Lung (tissue), 12 donors: Measurements from ENCODE around the gene DUSP22. TPM values are rescaled to one million over a fixed set of nuclear protein-coding genes. Genes with fewer than 3 reads are reported as not detected.

Experiments used
- ATAC-seq: fragments of 200-7000 bp; cut with Tn5 transposase; one replicate; pipeline ENCODE4 v1.9.1; 2020; ENCODE audit warnings: moderate number of reproducible peaks; ENCODE audit not compliant: insufficient read depth, low FRiP score
- DNase-seq, 3 donors: peaks; one replicate each; pipeline ENCODE4 v3.0.0-alpha.2; 2013 to 2017
- H3K27ac ChIP-seq, 2 donors: one replicate each; pipeline ENCODE4 v1.5.1; 2013; ENCODE audit warnings: mild to moderate bottlenecking in 2 of 2, moderate library complexity in 2 of 2, control low read depth in 1 of 2, inconsistent platforms in 1 of 2, low read depth in 1 of 2, low read length in 1 of 2
- H3K27me3 ChIP-seq, 3 donors: one replicate each; pipeline ENCODE4 v1.5.1; 2013; ENCODE audit warnings: low read length in 2 of 3; ENCODE audit not compliant: control insufficient read depth in 3 of 3, insufficient read depth in 3 of 3
- H3K36me3 ChIP-seq, 4 donors: one replicate each; pipeline ENCODE4 v1.5.1; 2013; ENCODE audit warnings: low read length in 4 of 4, mild to moderate bottlenecking in 1 of 4, moderate library complexity in 1 of 4; ENCODE audit not compliant: control insufficient read depth in 4 of 4, insufficient read depth in 4 of 4
- H3K4me1 ChIP-seq, 5 donors: one replicate each; pipeline ENCODE4 v1.5.1; 2013; ENCODE audit warnings: low read length in 5 of 5, mild to moderate bottlenecking in 2 of 5, moderate library complexity in 1 of 5; ENCODE audit not compliant: control insufficient read depth in 5 of 5, insufficient read depth in 5 of 5
- H3K4me3 ChIP-seq: one replicate; pipeline ENCODE4 v1.5.1; 2013; ENCODE audit warnings: mild to moderate bottlenecking, control low read depth, moderate library complexity
- H3K9ac ChIP-seq, 2 donors: one replicate each; pipeline ENCODE4 v1.5.1; 2013; ENCODE audit warnings: low read length in 2 of 2, control low read depth in 1 of 2; ENCODE audit not compliant: insufficient read depth in 1 of 2
- H3K9me3 ChIP-seq, 4 donors: one replicate each; pipeline ENCODE4 v1.5.1; 2013; ENCODE audit warnings: low read length in 3 of 4, mild to moderate bottlenecking in 1 of 4, moderate library complexity in 1 of 4; ENCODE audit not compliant: control insufficient read depth in 4 of 4, insufficient read depth in 3 of 4
- CTCF ChIP-seq: IDR thresholded peaks from 2 replicates; pipeline ENCODE4 v1.5.1; 2012; ENCODE audit warnings: mild to moderate bottlenecking; ENCODE audit errors: control extremely low read depth, extremely low read depth
- WGBS, 2 donors: extraction: QIAGEN DNeasy Blood & Tissue Kit; methylation state at CpG; one replicate each; pipeline ENCODE4 v1.1.7; 2013; 5-methylcytosine and 5-hydroxymethylcytosine counted together
- polyA plus RNA-seq, 2 donors: library from polyadenylated mRNA; stranded (reverse); fragments of 200-250 nt; gene quantifications; one replicate each; pipeline ENCODE4 v1.2.1, GENCODE V29; 2013
- total RNA-seq, 2 donors: library from RNA; depleted of rRNA in 1 of 2; stranded (reverse); fragments of >200 nt in 1 of 2; gene quantifications; one replicate each; pipeline ENCODE4 v1.2.1, GENCODE V29; 2014 to 2021
- donor health status: control.
- donor health status: control.
- donor health status: Bipolar disorder and iron deficiency.
- donor health status: healthy.
- donor health status: DM: yes; HTN: yes; CAD: no.

DUSP22 gene
- total and polyA plus RNA-seq, 4 donors = 38.9 to 51.1 (median 43.8) TPM

- Histone ChIP-seq H3K4me3 (no peak overlapping the region), H3K4me1 (peaks cover 0 to 9% (median 8%) of the 10 kb centered on the region in 5 donors), H3K9me3 (peaks cover 0 to 8% (median 0%) of the 10 kb centered on the region in 4 donors), H3K36me3 (peaks cover 0 to 2% (median 0%) of the 10 kb centered on the region in 4 donors), H3K27ac (no peak overlapping the region), H3K9ac (no peak overlapping the region), H3K27me3 (no peaks in the 10 kb centered on the region)
- DNase-seq (no peak), ATAC-seq (no peak)
- 93 to 96% methylated on average over 5 of the region's 5 CpGs for WGBS, 2 donors
- no peak for TF ChIP-seq CTCF
Measured at GRCh38 chr6:314377-314776, 22.1 kb downstream of the DUSP22 start.

GRCh38 chr6:315226-315625 lies 22.9 kb downstream of the DUSP22 start:
- WGBS, 2 donors = 79 to 82% methylated on average over 6 of the region's 6 CpGs
- peaks cover 0 to 9% (median 8%) of the 10 kb centered on the region in 5 donors for H3K4me1 ChIP-seq
- H3K9me3 ChIP-seq = peaks cover 0 to 15% (median 0%) of the 10 kb centered on the region in 4 donors
- ATAC-seq = no peak
- H3K36me3 ChIP-seq = peaks cover 0 to 2% (median 0%) of the 10 kb centered on the region in 4 donors
- TF ChIP-seq CTCF = no peak
- no peak overlapping the region for H3K9ac ChIP-seq
- H3K27me3 ChIP-seq = no peaks in the 10 kb centered on the region
- H3K4me3 ChIP-seq = no peak overlapping the region
- no peak for DNase-seq
- no peak overlapping the region for H3K27ac ChIP-seq

- Histone ChIP-seq H3K4me3 (no peak overlapping the region), H3K36me3 (peaks cover 0 to 2% (median 0%) of the 10 kb centered on the region in 4 donors), H3K9ac (no peak overlapping the region), H3K27me3 (no peaks in the 10 kb centered on the region), H3K4me1 (peaks cover 0 to 12% (median 8%) of the 10 kb centered on the region in 5 donors), H3K27ac (no peak overlapping the region), H3K9me3 (peaks cover 0 to 17% (median 0%) of the 10 kb centered on the region in 4 donors)
- TF ChIP-seq CTCF = no peak
- no peak for ATAC-seq
- DNase-seq = no peak
- WGBS, 2 donors = 82 to 88% methylated on average over 10 of the region's 10 CpGs
Measured at GRCh38 chr6:315921-316752, 23.9 kb downstream of the DUSP22 start.
